NT2/D1 (cell line): ENCODE results near the gene DLG2.

Source experiments
- YY1 ChIP-seq: IDR thresholded peaks from 2 replicates; pipeline ENCODE4 v1.6.1; 2011; ENCODE audit not compliant: insufficient read length, insufficient read depth
- ZNF274 ChIP-seq: IDR thresholded peaks from 2 replicates; pipeline ENCODE4 v1.6.1; 2011; ENCODE audit warnings: mild to moderate bottlenecking, low read depth, low read length

DNA sequence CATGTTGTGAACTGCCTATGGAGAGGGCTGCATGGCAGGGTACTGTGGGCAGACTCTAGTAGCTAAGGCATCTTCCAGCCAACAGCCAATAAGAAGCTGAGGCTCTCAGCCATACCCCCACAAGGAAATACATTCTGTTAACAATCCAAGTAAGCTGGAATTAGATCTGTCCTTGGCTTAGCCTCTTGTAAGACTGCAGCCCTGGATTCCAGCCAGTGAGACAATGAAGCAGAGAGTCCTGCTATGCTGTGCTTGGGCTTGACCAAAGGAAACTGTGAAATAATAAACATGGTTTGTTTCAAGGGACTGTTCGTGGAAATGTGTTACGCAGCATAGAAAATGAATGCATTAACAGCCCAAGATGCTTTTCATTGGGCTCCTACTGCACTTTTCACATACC is 1243.6 kb downstream of the DLG2 start:
- TF ChIP-seq YY1: no peak
- TF ChIP-seq ZNF274: no peak
